Stimulated activated CD4-positive, alpha-beta T cell treated with anti-CD3 and anti-CD28 coated beads, Interleukin-4, amount 100 ng/mL, for 24 hours (primary cell): ENCODE data around the gene BEGAIN.

ENCODE experiments used
- DNase-seq: peaks from one replicate; pipeline ENCODE4 v3.0.0-alpha.2; 2020

Gene BEGAIN

GRCh38 chr14:100580316-100581227 lies 6.6 kb downstream of the BEGAIN start:
- no peak for DNase-seq

GRCh38 chr14:100578552-100578951 lies 8.7 kb downstream of the BEGAIN start:
- DNase-seq, result no peak

- DNase-seq, result no peak
These were observed 9.2 kb downstream of the BEGAIN start for GRCh38 chr14:100577986-100578431.

GRCh38 chr14:100577321-100577985 lies 9.8 kb downstream of the BEGAIN start:
- DNase-seq, result no peak

GRCh38 chr14:100576091-100577085 lies 10.8 kb downstream of the BEGAIN start:
- DNase-seq, result no peak

GRCh38 chr14:100575266-100575995 lies 11.8 kb downstream of the BEGAIN start:
- DNase-seq, result no peak

GRCh38 chr14:100574642-100575031 lies 12.6 kb downstream of the BEGAIN start:
- DNase-seq, result no peak

- DNase-seq, result no peak
These were observed 13.2 kb downstream of the BEGAIN start for GRCh38 chr14:100573757-100574641.

- no peak for DNase-seq
These were observed 14.0 kb downstream of the BEGAIN start for GRCh38 chr14:100573002-100573756.

- DNase-seq, result no peak
These were observed 14.7 kb downstream of the BEGAIN start for GRCh38 chr14:100572543-100572942.

GRCh38 chr14:100571837-100572236 lies 15.4 kb downstream of the BEGAIN start:
- DNase-seq, result no peak

- no peak for DNase-seq
These were observed 16.3 kb downstream of the BEGAIN start for GRCh38 chr14:100570726-100571454.

GRCh38 chr14:100569734-100570286 lies 17.4 kb downstream of the BEGAIN start:
- DNase-seq, result no peak

- no peak for DNase-seq
These were observed 18.1 kb downstream of the BEGAIN start for GRCh38 chr14:100568998-100569733.

GRCh38 chr14:100568164-100568997 lies 18.8 kb downstream of the BEGAIN start:
- no peak for DNase-seq

- DNase-seq, result no peak
These were observed 19.4 kb downstream of the BEGAIN start for GRCh38 chr14:100567877-100568163.

GRCh38 chr14:100567009-100567876 lies 20.0 kb downstream of the BEGAIN start:
- no peak for DNase-seq
